ENCODE data around the gene MGAT4D.

DNA sequence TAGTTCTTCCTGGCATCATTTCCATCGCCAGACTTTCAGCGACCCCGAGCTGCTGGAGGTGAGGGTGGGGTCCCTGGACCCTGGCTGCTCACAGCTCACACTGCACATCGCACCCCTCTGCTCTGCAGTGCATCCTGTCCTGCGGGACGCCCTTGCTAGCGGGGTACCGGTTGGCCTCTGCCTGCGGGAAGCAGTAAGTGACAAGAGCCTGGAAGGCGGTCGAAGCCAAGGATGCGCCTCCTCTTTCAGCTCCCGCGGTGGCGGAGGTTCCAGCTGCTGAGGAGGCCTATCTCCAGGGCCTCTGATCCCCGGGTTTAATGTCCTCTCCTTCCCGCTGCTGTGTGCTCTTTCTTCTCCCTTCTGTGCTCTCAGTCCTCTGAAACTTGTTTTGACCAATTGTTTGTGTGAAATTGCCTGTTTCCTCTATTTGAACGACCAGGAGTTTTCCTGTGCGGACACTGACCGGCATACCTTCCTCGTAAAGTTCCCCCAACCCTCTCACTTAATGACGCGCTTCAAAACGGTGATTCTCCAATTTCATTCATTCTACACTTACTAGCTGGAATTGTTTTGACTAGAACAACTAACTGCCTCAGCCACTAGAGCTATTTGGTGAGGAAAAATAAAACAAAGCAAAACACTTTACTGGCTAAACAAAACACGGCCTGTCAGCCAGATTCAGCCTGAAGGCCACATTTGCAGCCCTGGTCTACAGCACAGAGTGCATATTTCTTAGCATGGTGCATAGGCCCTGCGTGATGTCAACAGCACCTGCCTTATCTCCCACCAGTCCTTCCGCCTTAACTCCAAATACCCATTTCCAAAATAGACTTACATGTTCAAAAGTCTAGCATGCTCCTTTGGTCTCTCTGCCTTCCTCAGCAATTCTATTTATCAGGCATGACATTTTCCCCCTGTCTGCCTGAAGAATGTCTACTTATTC, 28.0 kb downstream of the MGAT4D start:
- no peak for TF ChIP-seq POLR2A (IDR thresholded peaks at IDR 0.05)
- TF ChIP-seq, protein P1, sequence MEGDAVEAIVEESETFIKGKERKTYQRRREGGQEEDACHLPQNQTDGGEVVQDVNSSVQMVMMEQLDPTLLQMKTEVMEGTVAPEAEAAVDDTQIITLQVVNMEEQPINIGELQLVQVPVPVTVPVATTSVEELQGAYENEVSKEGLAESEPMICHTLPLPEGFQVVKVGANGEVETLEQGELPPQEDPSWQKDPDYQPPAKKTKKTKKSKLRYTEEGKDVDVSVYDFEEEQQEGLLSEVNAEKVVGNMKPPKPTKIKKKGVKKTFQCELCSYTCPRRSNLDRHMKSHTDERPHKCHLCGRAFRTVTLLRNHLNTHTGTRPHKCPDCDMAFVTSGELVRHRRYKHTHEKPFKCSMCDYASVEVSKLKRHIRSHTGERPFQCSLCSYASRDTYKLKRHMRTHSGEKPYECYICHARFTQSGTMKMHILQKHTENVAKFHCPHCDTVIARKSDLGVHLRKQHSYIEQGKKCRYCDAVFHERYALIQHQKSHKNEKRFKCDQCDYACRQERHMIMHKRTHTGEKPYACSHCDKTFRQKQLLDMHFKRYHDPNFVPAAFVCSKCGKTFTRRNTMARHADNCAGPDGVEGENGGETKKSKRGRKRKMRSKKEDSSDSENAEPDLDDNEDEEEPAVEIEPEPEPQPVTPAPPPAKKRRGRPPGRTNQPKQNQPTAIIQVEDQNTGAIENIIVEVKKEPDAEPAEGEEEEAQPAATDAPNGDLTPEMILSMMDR (IDR thresholded peaks at IDR 0.05): no peak
- no peak for TF ChIP-seq POLR2AphosphoS5 (IDR thresholded peaks at IDR 0.05)

Measured in suprapubic skin (tissue), 4 donors.